HG03571 (cell line): ENCODE results near the gene NAA38.

Source experiments
- ATAC-seq: cut with Tn5 transposase; IDR thresholded peaks from one replicate; pipeline ENCODE4 v1.9.1; 2021; ENCODE audit not compliant: unreplicated experiment

Gene NAA38

GRCh38 chr17:7841396-7841914 is 15.9 kb downstream of the NAA38 start:
- no peak for ATAC-seq

- no peak for ATAC-seq
These were observed 16.5 kb downstream of the NAA38 start for GRCh38 chr17:7840875-7841274.

GRCh38 chr17:7840441-7840840 is 16.9 kb downstream of the NAA38 start:
- ATAC-seq, result no peak

- no peak for ATAC-seq
These were observed 17.5 kb downstream of the NAA38 start for GRCh38 chr17:7839876-7840261.

GRCh38 chr17:7839190-7839875 is 18.0 kb downstream of the NAA38 start:
- ATAC-seq, result no peak

- no peak for ATAC-seq
These were observed 19.0 kb downstream of the NAA38 start for GRCh38 chr17:7838090-7839075.

- no peak for ATAC-seq
These were observed 19.8 kb downstream of the NAA38 start for GRCh38 chr17:7837408-7838088.

- no peak for ATAC-seq
These were observed 20.6 kb downstream of the NAA38 start for GRCh38 chr17:7836596-7837407.

GRCh38 chr17:7835814-7836595 is 21.4 kb downstream of the NAA38 start:
- ATAC-seq, result peak; percentile 37

GRCh38 chr17:7834957-7835813 is 22.2 kb downstream of the NAA38 start:
- peak; percentile 41 for ATAC-seq

GRCh38 chr17:7834542-7834956 is 22.8 kb downstream of the NAA38 start:
- ATAC-seq, result no peak

GRCh38 chr17:7833795-7834541 is 23.4 kb downstream of the NAA38 start, which contains the start of gene KDM6B:
Gene KDM6B, plus strand, starts transcription at chr17:7834217. Its CDS starts 11,338 bp downstream, at chr17:7845555.
- peak; percentile 43 for ATAC-seq

GRCh38 chr17:7833011-7833794 is 24.2 kb downstream of the NAA38 start:
- no peak for ATAC-seq

GRCh38 chr17:7832431-7832830 is 24.9 kb downstream of the NAA38 start:
- ATAC-seq, result no peak

- no peak for ATAC-seq
These were observed 26.1 kb downstream of the NAA38 start for GRCh38 chr17:7831233-7831632.

- ATAC-seq, result no peak
These were observed 26.7 kb downstream of the NAA38 start for GRCh38 chr17:7830616-7831015.
